ENCODE measurements around the gene JARID2.

The JARID2 gene

GRCh38 chr6:15272562-15272961 lies 26.7 kb downstream of the JARID2 start:
- TF ChIP-seq CTCF (conservative IDR thresholded peaks at IDR 0.05; ENCODE audit: low read depth, low read length) = no peak
- no peak for DNase-seq (ENCODE audit: low read depth)
- H3K4me3 ChIP-seq (ENCODE audit: low read depth, low read length) = no peak overlapping the region

- peak; percentile 62 for DNase-seq (ENCODE audit: low read depth)
- peak; percentile 57 for TF ChIP-seq CTCF (conservative IDR thresholded peaks at IDR 0.05; ENCODE audit: low read depth, low read length)
- no peak overlapping the region for H3K4me3 ChIP-seq (ENCODE audit: low read depth, low read length)
Measured at GRCh38 chr6:15274692-15275387, 29.0 kb downstream of the JARID2 start.

GRCh38 chr6:15276036-15276985 lies 30.4 kb downstream of the JARID2 start:
- DNase-seq (ENCODE audit: low read depth) = peak; percentile 31
- no peak overlapping the region for H3K4me3 ChIP-seq (ENCODE audit: low read depth, low read length)
- no peak for TF ChIP-seq CTCF (conservative IDR thresholded peaks at IDR 0.05; ENCODE audit: low read depth, low read length)

GRCh38 chr6:15279047-15279661 lies 33.3 kb downstream of the JARID2 start:
- TF ChIP-seq CTCF (conservative IDR thresholded peaks at IDR 0.05; ENCODE audit: low read depth, low read length) = no peak
- DNase-seq (ENCODE audit: low read depth) = no peak
- no peak overlapping the region for H3K4me3 ChIP-seq (ENCODE audit: low read depth, low read length)

- DNase-seq (ENCODE audit: low read depth) = peak; percentile 70
- TF ChIP-seq CTCF (conservative IDR thresholded peaks at IDR 0.05; ENCODE audit: low read depth, low read length) = no peak
- no peak overlapping the region for H3K4me3 ChIP-seq (ENCODE audit: low read depth, low read length)
Measured at GRCh38 chr6:15280028-15280427, 34.2 kb downstream of the JARID2 start.

GRCh38 chr6:15280961-15281360 lies 35.1 kb downstream of the JARID2 start:
- DNase-seq (ENCODE audit: low read depth) = no peak
- no peak for TF ChIP-seq CTCF (conservative IDR thresholded peaks at IDR 0.05; ENCODE audit: low read depth, low read length)
- H3K4me3 ChIP-seq (ENCODE audit: low read depth, low read length) = no peak overlapping the region
